Uterus (tissue), 2 donors: ENCODE results near the gene BTG4.

ENCODE experiments used
- CTCF ChIP-seq, 4 experiments: fragments of 200-600 bp in 2 of 4; fragments of 450-650 bp in 2 of 4; sonication (generic) in 2 of 4; IDR thresholded peaks; one replicate each; pipeline ENCODE4 v1.5.1; 2016 to 2019; ENCODE audit warnings: antibody characterized with exemption in 4 of 4, mild to moderate bottlenecking in 2 of 4, moderate library complexity in 1 of 4
- POLR2A ChIP-seq, 2 donors: fragments of 450-650 bp; IDR thresholded peaks; one replicate each; pipeline ENCODE4 v1.6.1; 2016; ENCODE audit warnings: antibody characterized with exemption in 2 of 2, mild to moderate bottlenecking in 1 of 2, moderate library complexity in 1 of 2

- TF ChIP-seq CTCF (IDR thresholded peaks at IDR 0.05) = no peak
- no peak for TF ChIP-seq POLR2A (IDR thresholded peaks at IDR 0.05)
Measured at GRCh38 chr11:111559800-111560464, 47.7 kb upstream of the BTG4 start.
